Measurements from ENCODE around the gene SIAH2.

The SIAH2 gene

DNA sequence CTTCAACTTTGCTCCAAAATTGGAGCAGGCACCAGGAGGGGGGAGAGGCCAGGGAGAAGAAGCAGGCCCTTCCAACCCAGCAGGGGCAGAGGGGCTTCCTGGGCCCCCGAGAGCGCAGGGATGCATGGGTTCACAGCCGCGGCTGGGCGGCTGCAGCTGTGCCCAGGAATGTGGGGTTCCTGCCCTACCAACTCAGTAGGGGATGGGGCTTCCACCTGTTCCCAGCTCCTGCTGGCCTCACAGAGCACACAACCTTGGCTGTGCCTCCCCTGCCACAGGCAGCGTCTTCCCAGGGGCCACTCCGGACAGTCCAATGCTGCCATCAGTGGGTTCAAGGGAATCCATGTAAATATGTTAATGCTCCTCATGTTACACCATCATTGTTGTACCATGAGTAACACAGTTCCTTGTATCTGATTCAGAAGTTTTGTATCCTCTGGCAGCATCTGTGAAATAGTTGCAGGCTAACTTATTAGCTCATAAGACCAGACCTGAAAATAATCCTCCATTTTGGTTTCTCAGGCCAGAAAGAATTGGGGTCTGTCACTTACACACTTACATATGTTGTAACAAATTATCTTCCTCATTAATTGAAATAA is 12.1 kb upstream of the SIAH2 start:
- DNase-seq (ENCODE audit: low spot score), result no peak

DNA sequence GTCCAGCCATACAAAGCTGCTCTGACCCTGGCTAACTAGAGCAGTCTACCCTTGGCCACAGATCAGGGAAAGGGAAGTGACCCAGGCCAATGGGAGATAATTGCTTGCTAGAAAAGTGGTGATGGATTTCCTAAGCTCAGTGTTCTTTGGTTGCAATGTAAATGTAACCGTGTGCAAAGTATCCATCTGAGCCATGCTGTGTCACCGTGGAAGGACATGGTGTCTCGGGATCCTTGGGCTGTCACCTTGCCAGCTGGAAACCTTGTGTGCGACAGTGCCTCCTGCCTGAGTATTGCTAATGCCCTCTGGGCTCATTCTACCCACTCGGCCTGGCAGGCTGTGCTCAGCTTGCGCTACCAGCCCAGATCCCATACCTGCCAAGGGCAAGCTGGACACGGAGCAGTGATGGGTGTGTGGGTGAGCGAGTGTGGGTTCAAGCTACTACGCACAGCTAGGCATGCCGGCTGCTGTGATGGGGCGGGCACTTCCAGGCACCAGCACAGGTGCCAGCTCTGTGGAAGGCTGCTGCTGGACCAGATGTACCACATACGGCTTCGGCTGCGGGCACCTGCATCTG is 10.7 kb upstream of the SIAH2 start:
- no peak for DNase-seq (ENCODE audit: low spot score)

DNA sequence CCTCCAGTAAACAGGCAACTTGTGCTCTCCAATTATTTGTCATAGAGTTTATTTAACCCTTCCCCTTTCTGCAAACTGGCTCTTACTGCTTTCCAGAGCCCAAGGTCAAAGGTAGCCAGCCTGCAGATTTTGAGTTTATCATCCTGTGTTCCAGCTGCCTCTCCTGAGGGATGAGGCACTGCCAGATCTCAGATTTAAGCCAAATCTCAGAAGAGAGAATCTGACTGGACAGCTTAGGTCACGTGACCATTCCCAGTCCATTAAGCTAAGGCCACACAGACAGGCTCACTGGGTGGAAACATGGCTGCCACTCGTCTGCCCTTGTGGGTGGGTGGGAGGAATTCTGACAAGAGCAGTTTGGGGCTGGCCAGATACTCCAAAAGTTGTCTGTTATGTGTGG is 8.6 kb upstream of the SIAH2 start:
- DNase-seq (ENCODE audit: low spot score), result no peak

- no peak for DNase-seq (ENCODE audit: low spot score)
Observed at GRCh38 chr3:150770681-150771080, 7.7 kb upstream of the SIAH2 start.

- DNase-seq (ENCODE audit: low spot score), result no peak
Observed at GRCh38 chr3:150766742-150767141, 3.8 kb upstream of the SIAH2 start.

DNA sequence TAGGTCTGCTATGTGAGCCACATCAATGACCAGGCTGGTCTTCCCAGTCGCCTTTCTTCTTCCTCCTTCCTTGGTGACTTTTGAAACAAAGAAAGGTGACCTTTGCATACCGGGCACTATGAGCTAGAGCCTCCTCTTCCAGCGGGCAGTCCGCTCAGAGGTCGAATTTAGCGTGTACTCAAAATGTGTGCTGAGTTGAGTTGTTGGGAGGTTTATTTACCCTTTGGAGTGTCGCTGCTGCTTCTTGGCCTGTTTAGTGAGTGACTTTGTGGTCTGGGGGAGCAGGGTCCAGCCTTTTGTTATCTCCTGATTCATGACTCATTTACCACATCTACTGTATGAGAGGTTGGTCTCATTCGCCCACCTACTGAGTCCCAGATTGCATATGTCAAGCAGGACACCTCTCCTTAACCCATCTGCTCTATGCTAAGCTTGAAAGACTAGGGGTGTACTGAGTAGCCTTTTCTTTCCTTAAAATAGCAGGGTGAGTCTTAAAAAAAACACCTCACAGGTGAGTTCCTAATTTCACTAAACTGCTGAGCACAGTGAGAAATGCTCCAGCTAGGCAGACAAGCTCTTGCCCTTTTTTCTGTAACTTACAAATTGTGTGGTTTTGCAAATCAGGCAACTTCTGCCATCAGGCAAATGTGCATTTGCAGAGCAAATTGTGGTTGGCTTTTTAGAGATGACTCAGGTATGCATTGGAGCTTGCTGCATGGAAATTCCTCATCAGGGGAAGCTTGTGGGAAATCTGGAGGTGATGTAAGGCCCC is 3.2 kb upstream of the SIAH2 start:
- DNase-seq (ENCODE audit: low spot score), result no peak

- DNase-seq (ENCODE audit: low spot score), result no peak
Observed at GRCh38 chr3:150764967-150765366, 2.0 kb upstream of the SIAH2 start.

GRCh38 chr3:150764566-150764965 is 1.6 kb upstream of the SIAH2 start:
- no peak for DNase-seq (ENCODE audit: low spot score)

DNA sequence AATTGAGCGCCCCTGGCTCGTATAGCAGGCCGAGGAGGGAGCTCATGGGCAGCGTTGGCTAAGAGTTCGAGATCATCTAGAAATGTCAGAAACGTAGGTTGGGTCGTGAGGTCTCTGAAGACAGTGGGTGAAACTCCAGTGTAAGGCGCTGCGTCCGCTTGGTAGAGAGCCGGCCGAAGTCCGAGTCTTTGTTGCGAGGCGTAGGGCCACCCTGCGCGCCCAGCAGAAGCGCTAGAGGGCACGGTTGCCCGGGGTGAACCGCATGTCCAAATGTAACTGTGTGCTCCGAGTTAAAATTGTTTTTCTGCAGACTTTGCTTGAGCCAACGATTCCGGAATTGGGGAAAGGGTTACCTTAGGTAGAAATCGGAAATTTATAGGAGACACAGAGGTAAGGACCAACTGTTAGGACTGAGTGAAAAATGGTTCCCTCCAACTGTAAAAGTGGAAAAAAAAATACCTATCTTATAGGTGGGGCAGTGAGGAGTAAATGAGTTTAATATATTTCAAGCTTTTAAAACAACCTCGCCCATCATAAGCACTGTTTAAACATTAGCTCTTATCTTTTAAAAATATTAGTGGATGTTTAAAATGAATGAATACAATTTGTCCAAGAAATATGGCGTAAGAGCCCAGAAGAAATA is 993 bp upstream of the SIAH2 start:
- peak; percentile 46 for DNase-seq (ENCODE audit: low spot score)

DNA sequence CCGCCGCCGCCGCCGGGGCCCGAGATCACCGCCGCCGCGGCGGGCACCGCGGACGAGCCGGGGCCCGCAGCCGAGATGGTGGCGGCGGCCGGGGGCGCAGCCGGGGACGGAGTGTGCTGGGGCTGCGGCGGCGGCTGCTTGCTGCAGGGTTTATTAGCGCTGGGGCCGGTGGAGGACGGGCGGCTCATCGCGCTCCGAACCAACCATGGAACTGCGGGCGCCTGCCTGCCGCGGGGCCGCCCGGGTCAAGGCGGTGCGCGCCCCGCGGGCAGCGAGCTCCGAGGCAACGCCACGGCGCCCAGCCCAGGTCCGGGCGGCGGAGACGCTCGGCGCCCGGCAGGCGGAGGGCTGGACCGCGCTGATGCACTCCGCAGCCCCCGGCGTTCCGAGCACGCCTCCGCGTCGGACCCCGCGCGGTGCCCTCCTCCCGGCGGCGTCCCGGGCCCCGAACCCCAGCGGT is 277 bp downstream of the SIAH2 start:
- DNase-seq (ENCODE audit: low spot score), result no peak

GRCh38 chr3:150761831-150762661 is 923 bp downstream of the SIAH2 start:
- DNase-seq (ENCODE audit: low spot score), result no peak

DNA sequence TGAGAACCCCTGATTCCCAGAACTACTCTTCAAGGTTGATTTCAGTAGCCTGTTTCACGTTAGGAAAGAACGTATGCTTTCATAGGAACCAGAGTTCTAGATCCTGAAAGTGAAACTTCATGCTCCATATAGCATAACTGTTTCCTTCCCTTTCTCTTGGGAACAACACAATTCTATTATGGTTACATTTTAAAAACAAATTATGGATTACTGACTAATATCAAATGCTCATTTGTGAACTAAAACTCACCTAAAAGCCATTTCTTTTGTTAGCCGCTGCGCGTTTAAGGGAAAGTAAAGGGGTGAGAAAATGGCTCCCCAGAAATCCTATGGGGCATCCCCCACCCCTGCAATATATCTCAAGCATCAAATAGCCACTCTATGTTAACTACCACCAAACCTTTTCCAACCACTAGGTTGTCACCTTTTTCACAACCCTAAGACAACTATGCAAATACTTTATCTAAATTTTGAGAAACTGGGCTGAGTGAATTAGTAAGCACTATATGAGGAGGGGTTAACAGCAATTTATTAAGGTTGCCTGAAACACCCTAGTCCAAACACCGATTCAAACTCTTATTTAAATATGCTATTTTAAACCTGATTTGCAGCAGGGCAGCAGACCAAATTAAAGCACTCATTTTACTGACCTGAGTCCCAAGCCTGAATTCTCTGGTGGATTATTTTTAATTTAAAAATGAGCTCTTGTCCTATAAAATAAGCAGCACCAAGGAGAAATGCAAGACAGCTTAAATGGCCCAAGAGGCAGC is 2.4 kb downstream of the SIAH2 start:
- peak; percentile 48 for DNase-seq (ENCODE audit: low spot score)

GRCh38 chr3:150759947-150760346 is 3.0 kb downstream of the SIAH2 start:
- no peak for DNase-seq (ENCODE audit: low spot score)

DNA sequence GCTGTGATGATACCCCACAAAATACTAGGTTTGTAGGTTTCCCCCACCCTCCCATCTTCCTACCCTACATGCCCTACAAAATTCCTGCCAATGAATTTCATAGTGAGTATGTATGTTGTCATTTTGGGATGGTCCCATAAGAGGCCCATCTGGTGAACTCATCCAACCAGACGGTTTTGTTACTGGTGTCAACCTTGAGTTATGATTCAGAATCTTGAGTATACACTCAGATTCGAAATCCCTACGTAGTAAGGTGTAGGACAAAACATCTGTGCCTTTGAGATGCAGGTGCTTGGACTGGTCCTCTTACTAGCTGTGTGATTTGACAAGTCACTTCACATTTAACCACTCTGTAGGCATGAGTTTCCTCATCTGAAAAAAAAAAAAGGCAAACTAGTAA is 3.6 kb downstream of the SIAH2 start:
- no peak for DNase-seq (ENCODE audit: low spot score)

GRCh38 chr3:150757768-150758167 is 5.2 kb downstream of the SIAH2 start:
- no peak for DNase-seq (ENCODE audit: low spot score)

DNA sequence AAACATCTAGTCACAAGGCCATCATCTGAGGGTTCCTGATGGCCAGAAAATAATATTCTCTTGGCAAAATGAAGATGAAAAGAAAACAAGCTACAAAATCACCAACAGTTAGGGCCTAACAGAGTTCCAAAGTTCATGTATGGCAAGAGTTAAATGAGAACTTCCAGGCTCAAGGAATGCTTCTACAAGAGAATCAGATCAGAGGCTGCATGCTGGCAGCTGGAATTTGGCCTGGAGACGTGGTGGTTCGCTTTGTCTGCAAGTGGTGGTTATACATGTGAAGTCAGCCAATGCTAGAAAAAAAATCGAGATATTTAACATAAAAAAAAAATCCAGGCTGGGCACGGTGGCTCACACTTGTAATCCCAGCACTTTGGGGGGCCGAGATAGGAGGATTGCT is 5.6 kb downstream of the SIAH2 start:
- no peak for DNase-seq (ENCODE audit: low spot score)

GRCh38 chr3:150756491-150757059 is 6.4 kb downstream of the SIAH2 start:
- DNase-seq (ENCODE audit: low spot score), result no peak

GRCh38 chr3:150755902-150756301 is 7.1 kb downstream of the SIAH2 start:
- no peak for DNase-seq (ENCODE audit: low spot score)

DNA sequence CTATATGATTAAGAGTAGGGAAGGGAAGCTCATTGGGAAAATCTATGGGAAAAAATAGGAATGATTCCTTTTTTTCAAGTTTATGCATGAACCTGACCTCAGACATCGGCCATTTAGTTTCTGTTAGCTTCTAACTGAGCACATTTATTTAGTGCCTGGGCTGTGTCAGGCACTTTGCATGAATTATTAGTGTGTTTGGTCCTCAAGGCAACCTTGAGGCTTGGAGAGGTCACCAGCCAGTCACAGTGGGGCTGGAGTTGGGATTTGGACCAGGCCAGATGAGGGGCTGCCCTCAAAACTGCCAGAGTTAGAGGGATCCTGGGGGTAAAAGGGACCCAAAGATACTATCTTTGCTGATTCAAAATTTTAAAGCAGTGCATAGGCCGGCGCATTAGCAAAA is 8.1 kb downstream of the SIAH2 start:
- no peak for DNase-seq (ENCODE audit: low spot score)

DNA sequence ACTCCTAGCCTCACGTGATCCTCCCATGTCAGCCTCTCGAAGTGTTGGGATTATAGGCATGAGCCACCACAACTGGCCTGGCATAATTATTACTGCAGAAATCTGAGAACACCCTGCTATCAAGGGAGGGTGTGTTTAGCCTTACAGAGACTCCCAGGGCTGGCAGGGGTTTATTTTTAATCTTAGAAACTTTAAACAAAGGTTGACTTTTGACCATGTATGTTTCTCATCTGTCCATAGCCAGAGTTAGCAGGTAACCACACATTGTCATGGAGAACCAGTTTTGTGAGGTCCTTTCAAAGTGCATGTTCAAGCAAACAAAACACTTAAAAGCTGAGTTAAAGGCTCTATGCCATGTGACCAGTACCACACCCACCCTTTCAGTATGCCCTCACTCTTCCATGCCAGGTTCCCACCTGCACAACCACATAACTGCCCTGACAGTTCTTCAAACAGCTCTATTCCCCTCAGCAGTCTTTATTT is 11.1 kb downstream of the SIAH2 start:
- no peak for DNase-seq (ENCODE audit: low spot score)

DNA sequence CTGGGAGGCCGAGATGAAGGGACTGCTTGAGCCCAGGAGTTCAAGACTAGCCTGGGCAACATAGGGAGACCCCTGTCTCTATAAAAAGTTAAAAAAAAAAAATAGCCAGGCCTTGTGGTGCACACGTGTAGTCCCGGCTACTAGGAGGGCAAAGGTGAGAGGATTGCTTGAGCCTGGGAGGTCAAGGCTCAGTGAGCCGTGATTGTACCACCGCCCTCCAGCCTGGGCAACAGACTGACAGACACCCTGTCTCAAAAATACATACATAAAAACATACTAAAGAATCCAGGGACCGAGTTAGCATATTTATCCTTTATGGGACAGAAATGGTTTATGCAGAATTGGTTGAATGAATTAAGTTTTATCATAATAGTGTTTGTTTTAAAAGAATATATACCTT is 13.7 kb downstream of the SIAH2 start:
- no peak for DNase-seq (ENCODE audit: low spot score)

Measured in CD4-positive, alpha-beta T cell treated with Interleukin-2 at 100 ng/mL for 4 hours (primary cell).